ENCODE data around the gene C2CD2.

C2CD2 gene

GRCh38 chr21:41871293-41872030 is 82.4 kb downstream of the C2CD2 start:
- in situ Hi-C loops (cut with HindIII; ENCODE audit: low sequenced_read_pairs): no loop called here

GRCh38 chr21:41869771-41870170 is 84.0 kb downstream of the C2CD2 start:
- in situ Hi-C loops (cut with HindIII; ENCODE audit: low sequenced_read_pairs): no loop called here

GRCh38 chr21:41868062-41868710 is 85.6 kb downstream of the C2CD2 start:
- in situ Hi-C loops (cut with HindIII; ENCODE audit: low sequenced_read_pairs): no loop called here

DNA sequence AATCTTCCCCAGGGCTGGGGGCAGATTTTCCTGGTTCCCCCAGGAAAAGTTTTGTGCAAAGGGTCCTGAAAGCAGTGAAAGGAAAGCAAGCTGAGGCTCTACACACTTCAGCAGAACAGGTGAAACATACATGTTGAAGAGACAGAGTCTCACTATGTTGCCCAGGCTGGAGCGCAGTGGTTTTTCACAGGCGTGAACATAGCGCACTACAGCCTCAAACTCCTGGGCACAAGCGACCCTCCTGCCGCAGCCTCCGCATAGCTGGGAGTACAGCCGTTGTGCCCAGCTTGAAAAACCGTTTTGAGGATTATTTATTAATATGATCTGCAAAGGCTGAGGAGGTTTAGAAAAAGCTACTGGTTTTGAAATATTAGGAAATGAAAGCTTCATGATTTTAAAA is 86.5 kb downstream of the C2CD2 start:
- in situ Hi-C loops (cut with HindIII; ENCODE audit: low sequenced_read_pairs): no loop called here

DNA sequence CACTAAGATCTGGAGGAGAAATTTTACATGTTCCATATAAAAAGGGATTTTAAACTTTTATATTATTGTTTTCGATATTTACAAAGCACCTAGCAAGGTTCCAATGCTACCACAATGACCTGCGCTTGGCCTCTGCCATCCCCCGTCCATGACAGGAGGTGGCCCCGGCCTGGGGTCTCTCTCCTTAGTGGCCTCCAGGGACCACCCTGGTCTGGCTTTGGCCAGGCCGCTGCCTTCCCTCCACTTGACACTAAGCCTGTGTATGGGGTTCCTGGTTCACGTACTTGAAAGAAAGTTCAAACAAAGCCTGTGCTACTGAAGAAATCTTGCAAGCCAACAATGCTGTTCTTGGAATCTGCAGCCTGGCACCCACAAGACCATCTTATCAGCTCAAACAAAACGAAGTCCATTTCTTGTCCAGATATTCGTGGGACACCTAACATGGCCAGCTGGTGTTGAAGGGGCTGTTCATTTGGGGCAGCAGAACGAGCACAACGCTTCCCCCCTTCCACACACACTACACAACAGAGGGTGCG is 87.5 kb downstream of the C2CD2 start:
- in situ Hi-C loops (cut with HindIII; ENCODE audit: low sequenced_read_pairs): no loop called here

DNA sequence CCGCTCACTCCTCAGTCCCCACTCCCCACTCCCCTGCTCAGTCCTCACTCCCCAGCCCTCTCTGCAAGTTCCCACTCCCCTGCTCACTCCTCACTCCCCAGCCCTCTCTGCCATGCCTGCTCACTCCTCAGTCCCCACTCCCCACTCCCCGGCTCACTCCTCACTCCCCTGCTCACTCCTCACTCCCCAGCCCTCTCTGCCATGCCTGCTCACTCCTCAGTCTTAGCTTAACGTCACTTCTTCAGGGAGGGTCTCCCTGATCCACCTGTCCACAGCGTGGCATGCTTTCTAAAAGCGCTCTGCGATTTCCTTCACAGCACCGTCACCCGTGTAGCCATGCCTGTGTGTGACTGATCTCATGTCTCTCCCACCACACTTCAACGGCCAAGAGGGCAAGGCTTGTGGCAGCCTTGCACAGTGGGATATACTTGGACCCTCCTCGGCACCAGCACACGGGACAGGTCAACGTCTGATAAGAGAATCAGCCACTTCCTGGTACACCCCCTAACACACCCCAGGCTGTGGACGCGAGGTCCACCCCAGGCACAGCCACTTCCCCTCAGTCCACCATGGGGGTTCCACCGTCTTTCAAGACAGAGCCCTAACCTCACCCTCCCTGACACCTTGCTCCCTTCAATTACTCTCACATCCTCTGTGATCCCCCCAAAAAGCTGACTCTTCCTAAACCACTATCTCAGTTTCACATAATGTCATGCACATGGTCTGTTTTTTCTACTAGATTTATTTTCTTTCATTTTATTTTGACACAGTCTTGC is 88.6 kb downstream of the C2CD2 start:
- in situ Hi-C loops (cut with HindIII; ENCODE audit: low sequenced_read_pairs): no loop called here

DNA sequence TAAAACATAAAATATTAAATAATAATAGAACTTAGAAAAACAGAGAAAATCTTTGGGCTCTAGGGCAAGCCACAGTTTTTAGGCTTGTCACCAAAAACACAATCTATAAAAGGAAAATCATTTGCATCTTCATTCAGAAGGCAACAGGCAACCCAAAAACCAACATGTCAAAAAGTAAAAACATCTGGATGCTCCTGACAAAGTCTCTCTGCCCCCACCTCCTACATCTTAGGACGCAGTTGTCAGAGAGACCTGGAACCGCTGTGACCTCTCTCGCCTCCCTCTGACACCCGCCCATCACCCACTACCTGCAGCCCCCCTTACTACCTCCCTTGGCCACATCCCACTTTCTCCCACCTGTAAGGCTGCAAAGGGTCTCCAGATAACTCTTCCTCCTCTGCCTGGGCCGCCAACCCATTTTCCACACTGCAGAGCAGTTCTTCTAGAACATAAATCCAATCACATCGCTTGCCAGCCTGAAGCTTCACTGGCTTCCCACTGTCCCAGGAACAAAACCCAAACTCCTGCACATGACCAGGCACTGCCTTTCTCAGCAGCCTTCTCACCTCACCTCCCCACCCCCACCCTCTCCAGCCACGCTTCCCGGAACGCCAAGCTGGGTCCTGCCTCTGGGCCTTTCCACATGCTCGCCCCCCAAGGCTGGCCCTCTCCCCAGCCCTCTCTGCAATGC is 89.4 kb downstream of the C2CD2 start:
- in situ Hi-C loops (cut with HindIII; ENCODE audit: low sequenced_read_pairs): no loop called here

- in situ Hi-C loops (cut with HindIII; ENCODE audit: low sequenced_read_pairs): no loop called here
Measured at GRCh38 chr21:41863439-41863740, 90.4 kb downstream of the C2CD2 start.

- in situ Hi-C loops (cut with HindIII; ENCODE audit: low sequenced_read_pairs): no loop called here
Measured at GRCh38 chr21:41861987-41862386, 91.8 kb downstream of the C2CD2 start.

- in situ Hi-C loops (cut with HindIII; ENCODE audit: low sequenced_read_pairs): no loop called here
Measured at GRCh38 chr21:41861255-41861654, 92.6 kb downstream of the C2CD2 start.

DNA sequence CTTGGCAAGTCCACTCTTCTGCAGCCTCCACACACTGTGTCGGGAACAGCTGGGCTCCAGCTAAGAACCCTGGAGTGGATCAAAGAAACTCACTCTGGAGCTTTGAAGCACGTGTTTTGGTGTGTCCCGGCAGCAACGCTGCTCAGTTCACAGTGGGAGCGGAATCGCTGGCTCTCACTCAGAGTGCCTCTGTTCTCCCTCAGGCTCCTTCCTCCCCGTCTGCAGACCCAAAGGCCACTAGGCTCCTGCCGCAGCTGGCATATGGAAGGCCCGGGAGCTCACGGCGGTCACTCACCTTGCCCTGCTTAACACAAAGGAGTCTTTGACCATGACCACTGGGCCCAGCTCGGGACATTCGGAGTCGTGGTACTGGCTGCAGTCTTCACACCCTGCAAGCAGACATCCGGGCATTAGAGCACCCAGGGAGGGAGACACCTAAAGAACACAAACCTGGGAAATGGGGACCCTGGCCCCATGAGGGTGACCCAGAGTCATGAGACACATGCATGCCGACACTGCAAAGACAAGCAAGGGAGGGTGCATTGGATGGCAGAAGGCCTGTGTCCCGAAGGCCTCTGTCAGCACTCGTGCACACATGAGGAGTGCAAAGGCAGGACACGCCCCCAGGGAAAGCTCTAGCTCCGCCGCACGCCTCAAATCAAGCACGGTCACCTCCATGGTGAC is 94.4 kb downstream of the C2CD2 start:
- in situ Hi-C loops (cut with HindIII; ENCODE audit: low sequenced_read_pairs): loop anchor here (5.0 kb wide), 1 partner anchor 73 kb away; no protein-coding TSS in a partner anchor

- in situ Hi-C loops (cut with HindIII; ENCODE audit: low sequenced_read_pairs): loop anchor here (5.0 kb wide), 1 partner anchor 74 kb away; no protein-coding TSS in a partner anchor
Measured at GRCh38 chr21:41858466-41859296, 95.1 kb downstream of the C2CD2 start.

DNA sequence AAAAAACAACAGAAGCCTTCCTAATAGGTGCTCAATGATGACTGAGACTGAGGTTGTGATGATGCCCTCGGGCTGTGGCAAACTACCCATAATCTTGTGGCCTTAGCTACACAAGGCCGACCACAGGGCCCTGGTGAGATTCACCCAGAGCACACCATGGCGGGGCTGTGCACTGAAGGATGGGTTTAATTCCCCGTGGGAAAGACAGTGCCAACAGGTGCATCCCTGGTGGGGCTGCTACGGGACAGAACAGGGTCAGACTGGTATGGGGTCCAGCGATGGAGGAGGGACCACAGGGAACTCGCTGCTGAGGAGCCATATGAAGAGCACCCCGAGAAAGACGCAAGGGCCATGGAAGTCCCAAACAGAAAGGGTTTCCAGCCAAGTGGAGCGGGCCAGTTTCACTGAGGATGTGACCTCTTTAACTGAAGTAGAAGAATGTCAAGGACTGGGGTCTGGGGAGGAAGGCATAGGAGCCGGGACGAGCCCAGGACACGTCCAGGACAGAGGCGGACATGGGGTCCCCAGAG is 96.0 kb downstream of the C2CD2 start:
- in situ Hi-C loops (cut with HindIII; ENCODE audit: low sequenced_read_pairs): loop anchor here (5.0 kb wide), 1 partner anchor 74 kb away; no protein-coding TSS in a partner anchor

GRCh38 chr21:41856572-41856971 is 97.2 kb downstream of the C2CD2 start:
- in situ Hi-C loops (cut with HindIII; ENCODE audit: low sequenced_read_pairs): loop anchor here (5.0 kb wide), 1 partner anchor 76 kb away; no protein-coding TSS in a partner anchor

DNA sequence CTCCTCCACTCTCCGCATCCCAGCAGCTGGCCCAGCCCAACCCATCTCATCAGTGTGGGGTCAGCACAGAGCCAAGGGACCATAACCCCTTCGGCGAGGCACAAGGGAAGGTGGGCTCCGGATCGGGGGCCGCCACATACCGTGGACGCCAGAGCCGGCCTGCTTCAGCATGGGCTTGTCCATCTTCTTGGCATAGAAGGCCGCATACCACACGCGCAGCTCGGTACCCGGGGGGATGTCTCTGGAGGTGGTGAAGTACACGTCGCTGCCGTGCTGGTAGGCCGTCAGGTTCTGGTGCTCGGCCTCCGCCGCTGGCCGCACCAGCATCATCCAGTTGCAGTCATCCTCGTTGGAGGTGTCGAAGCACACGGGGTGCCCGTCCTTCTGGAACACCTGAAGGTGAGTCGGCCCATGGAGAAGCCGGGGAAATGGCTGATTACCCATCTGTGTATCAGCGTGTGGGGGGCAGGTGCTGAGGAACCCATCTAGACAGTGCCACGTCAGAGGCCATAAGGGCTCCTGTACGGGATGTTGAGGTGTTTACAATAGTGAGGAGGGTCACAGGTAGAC is 99.3 kb downstream of the C2CD2 start:
- in situ Hi-C loops (cut with HindIII; ENCODE audit: low sequenced_read_pairs): no loop called here

GRCh38 chr21:41852929-41853320 is 100.9 kb downstream of the C2CD2 start:
- in situ Hi-C loops (cut with HindIII; ENCODE audit: low sequenced_read_pairs): no loop called here

DNA sequence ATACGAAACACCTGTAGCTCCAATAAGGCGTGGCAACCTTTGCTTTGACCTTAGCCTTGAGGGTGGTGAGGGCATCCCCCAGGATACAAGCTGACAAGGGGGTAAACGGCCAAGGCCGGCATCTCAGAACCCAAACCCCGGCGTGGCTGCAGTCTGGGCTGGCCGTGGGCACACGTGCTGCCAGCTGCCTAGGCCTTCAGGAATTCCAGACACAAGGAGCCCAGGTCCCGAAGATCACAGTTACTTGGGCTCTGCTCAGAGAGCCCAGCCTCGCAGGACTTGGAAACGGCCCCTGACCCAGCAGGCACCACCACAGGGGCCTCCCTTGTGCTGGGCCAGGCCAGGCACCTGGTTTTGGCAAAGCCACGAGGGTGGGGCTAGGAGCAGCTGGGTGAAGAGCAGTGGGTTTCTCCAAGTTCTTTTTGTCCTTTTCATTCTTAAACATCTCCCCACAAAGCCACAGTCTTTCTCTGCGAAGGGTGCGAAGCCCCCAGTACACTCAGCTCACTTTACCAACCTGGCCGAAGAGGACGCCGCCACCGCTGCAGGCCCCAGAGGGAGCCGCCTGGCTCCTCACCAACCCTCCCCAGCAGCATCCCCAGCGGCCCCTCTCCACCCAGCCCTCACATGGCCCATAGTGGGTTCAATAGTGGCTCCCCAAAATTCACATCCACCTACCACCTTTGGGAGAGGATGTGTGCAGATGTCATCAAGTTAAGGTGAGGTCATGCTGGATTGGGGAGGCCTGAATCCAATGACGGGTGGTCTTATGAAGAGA is 101.5 kb downstream of the C2CD2 start:
- in situ Hi-C loops (cut with HindIII; ENCODE audit: low sequenced_read_pairs): no loop called here

Data from endothelial cell of hepatic sinusoid (primary cell).